Glomerular endothelial cell (primary cell): ENCODE measurements around the gene CACNA2D1. TPM values are rescaled to one million over a fixed set of nuclear protein-coding genes. Genes with fewer than 3 reads are reported as not detected.

Experiments used
- DNase-seq: peaks from one replicate; pipeline ENCODE4 v3.0.0-alpha.2; 2011; ENCODE audit warnings: low read depth, low spot score; ENCODE audit errors: extremely low read depth
- total RNA-seq: library from RNA; depleted of rRNA; stranded (reverse); fragments of >200 nt; gene quantifications from 2 replicates; pipeline ENCODE4 v1.2.3, GENCODE V29; 2015

The CACNA2D1 gene
- total RNA-seq, 1 donor from 2014 or later, result 26.2 TPM

DNA sequence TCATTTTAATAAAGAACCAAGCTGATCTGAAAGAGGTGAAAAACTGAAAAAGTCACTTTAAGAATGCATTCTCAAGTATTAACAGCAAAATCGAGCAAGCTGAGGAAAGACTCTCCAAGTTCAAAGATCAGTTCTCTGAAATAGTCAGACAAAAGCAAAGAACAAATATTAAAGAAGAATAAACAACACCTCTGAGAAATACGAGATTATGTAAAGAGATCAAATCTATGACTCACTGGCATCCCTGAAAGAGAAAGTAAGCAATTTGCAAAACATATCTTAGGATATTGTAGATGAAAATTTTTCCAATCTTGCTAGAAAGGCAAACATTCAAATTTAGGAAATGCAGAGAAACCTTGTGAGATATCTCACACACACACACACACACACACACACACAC lies 535.4 kb downstream of the CACNA2D1 start:
- DNase-seq, result no peak

- no peak for DNase-seq
Measured at GRCh38 chr7:81903115-81903514, 540.5 kb downstream of the CACNA2D1 start.

- DNase-seq, result no peak
Measured at GRCh38 chr7:81902536-81902935, 541.0 kb downstream of the CACNA2D1 start.
